HG02759 (cell line): ENCODE measurements around the gene ADIPOQ.
"Not testable (repeated sequence)": the region's sequence is repeated elsewhere in the genome, so short reads cannot be mapped to it uniquely, and the experiment has no call there.

ENCODE experiments used
- ATAC-seq: cut with Tn5 transposase; IDR thresholded peaks from one replicate; pipeline ENCODE4 v1.9.1; 2021; ENCODE audit warnings: mild to moderate bottlenecking, moderate library complexity; ENCODE audit not compliant: unreplicated experiment

The ADIPOQ gene

DNA sequence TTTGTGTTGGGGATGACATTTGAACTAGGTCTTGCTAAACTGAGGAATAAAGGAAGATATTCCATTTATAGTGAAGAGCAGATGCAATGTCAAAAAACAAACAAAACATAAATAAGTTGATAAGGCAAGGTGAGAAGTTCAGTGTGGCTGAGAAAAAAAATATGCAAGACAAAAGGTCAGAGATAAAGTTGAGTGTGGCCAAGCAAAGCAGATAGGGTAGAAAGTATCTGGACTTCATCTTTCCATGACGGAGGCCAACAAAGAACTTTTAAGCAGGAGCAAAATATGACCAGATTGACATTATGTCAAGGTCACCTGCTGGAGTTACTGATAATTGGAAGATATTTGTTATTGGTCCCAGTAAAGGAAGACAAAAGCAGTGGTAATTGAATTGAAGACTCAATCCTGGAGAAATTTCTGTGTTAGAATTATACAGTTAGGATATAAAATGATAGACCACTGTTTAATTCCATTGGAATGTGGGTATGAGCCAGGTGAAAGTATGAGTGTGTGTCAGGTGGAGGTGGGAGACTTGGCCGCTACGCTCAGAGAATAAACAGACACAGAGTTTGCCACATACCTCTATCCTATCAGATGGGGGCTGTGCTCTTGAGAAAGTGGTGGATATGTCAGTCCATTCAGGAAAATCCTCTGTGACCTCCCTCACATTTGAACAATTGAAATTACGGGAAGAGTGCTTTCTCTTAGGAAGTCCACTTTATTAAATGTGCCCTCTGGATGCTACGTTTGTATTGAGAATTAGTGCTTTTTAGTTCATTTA, 28.1 kb downstream of the ADIPOQ start:
- ATAC-seq: no peak

DNA sequence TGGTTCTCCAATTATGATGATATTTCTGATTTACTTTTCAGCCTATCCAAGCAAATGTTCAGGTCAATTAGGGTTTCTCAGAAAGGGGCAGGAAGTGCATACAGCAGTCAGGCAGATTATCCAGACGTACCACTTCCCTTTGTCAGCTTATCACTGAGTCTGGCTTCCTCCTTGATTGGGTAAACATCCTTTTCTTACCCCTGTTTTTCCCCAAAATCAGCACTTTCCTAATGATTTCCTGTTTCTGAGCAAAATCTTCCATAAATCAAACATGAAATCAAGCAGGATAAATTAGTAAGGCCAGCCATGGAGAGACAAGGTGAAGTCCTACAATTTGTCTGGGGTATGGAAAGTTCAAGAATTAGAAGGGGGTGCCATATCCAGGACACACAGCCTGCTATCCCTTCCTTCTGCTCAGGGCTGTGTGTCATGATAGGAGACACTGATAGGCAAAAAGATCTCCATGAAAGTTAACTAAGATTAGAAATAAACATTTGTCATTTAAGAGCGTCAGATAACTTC, 29.0 kb downstream of the ADIPOQ start:
- ATAC-seq: no peak

DNA sequence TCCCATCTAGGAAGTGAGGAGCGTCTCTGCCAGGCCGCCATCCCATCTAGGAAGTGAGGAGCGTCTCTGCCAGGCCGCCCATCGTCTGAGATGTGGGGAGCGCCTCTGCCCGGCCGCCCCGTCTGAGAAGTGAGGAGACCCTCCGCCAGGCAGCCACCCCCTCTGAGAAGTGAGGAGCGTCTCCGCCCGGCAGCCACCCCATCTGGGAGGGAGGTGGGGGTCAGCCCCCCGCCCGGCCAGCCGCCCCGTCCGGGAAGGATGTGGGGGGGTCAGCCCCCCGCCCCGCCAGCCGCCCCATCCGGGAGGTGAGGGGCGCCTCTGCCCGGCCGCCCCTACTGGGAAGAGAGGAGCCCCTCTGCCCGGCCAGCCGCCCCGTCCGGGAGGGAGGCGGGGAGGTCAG, 31.3 kb downstream of the ADIPOQ start:
- ATAC-seq: not testable (repeated sequence)

DNA sequence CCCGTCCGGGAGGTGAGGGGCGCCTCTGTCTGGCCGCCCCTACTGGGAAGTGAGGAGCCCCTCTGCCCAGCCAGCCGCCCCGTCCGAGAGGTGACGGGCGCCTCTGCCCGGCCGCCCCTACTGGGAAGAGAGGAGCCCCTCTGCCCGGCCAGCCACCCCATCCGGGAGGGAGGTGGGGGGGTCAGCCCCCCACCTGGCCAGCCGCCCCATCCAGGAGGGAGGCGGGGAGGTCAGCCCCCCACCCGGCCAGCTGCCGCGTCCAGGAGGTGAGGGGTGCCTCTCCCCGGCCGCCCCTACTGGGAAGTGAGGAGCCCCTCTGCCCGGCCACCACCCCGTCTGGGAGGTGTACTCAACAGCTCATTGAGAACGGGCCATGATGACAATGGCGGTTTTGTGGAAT, 31.7 kb downstream of the ADIPOQ start:
- ATAC-seq: not testable (repeated sequence)

DNA sequence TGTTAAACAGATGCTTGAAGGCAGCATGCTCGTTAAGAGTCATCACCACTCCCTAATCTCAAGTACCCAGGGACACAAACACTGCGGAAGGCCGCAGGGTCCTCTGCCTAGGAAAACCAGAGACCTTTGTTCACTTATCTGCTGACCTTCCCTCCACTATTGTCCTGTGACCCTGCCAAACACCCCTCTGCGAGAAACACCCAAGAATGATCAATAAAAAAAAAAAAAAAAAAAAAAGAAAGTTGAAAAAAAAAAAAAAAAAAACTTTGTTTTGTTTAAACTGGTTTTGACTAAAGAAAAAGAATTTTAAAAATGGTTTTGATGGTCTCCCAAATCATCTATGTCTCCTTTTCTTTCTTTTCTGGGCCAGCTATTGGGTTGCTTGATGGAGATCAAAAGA, 32.3 kb downstream of the ADIPOQ start:
- ATAC-seq: not testable (repeated sequence)

DNA sequence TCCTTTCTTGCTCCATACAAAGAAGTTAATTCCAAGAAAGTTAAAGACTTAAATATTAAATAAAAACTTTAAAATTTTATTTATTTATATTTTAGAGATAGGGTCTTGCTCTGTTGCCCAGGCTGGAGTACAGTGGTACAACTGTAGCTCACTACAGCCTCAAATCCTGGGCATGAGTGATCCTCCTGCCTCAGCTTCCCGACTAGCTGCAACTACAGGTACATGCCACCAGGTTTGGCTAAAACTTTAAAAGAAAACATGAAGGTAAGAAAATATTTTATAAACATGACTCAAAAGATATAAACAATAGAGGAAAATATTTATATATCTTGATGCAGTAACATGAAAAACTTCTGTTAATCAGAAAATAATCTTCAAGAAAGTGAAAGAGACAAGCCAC, 33.2 kb downstream of the ADIPOQ start:
- ATAC-seq: no peak

DNA sequence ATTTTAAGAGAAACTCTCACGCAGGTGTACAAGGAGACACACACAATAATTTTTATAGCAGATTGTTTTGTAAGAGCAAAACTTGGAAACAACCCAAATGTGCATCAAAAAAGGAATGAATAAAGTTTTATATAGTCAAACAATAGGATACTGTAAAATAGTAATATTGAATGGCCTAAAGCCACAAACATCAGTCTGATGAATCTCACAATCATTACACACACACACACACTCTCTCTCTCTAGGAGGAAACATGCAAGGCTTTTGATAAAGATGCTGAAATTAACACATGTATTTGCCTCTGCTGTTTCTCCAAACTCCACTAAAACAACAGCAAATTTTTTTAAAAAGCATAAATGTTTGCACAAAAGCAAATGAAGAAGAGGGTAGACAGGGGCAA, 37.3 kb downstream of the ADIPOQ start:
- no peak for ATAC-seq

DNA sequence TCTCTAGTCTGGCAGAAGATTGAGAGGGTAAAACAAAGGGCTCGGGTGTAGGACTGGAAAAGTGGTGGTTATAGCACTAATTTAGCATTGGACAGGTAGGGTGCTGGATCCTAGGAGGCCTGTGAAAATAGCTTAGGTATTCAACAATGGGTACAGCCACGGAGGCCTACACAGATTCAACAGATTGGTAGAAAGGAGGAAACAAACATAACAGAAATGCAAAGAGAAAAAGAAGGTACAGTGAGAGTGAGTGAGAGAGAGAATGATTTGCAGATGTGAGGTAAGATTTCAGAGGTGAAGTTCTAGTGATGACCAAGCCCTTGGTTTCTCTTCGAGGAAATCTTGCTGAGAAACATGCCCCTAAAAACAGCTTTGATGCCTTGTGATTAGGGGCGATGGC, 37.9 kb downstream of the ADIPOQ start:
- no peak for ATAC-seq

DNA sequence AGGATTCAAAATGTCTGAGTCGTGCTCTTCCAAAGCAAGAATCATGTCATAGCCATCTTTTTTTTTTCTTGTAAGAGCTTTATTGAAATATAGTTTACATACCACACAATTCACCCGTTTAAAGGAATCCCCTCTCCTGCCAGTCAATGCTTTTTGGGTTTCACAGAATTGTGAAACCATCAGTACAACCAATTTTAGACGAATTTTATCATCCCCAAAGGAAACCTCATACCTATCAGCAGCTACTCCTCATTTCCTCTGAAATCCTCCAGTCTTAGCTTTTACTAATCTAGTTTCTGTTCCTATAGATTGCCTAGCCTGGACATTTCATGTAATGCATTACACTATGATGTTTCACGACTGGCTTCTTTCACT, 39.6 kb downstream of the ADIPOQ start:
- ATAC-seq: no peak

DNA sequence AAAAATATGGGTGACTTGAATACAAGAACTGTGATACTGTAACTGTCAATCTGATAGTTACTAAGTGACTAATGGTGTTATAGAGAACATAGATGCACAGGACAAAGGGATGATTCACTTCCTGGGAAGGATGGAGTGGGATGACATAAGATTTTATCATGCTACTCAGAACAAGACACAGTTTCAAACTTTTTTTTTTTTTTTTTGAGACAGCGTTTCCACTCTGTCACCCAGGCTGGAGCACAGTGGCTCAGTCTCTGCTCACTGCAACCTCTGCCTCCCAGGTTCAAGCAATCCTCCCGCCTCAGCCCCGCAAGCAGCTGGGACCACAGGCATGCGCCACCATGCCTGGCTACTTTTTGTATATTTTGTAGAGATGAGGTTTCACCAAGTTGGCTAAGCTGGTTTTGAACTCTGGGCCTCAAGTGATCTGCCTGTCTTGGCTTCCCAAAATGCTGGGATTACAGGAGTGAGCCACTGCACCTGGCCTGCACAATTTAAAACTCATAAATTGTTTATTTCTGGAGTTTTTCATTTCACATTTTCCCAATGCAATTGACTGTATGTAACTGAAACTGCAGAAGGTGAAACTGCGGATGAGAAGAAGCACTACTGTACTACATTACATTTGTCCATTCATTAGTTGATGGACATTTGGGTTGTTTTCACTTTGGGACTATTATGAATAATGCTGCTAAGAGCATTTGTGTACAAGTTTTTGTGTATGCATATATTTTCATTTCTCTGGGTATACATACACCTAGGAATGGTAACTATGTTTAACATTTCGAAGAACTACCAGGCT, 40.6 kb downstream of the ADIPOQ start:
- ATAC-seq: no peak

DNA sequence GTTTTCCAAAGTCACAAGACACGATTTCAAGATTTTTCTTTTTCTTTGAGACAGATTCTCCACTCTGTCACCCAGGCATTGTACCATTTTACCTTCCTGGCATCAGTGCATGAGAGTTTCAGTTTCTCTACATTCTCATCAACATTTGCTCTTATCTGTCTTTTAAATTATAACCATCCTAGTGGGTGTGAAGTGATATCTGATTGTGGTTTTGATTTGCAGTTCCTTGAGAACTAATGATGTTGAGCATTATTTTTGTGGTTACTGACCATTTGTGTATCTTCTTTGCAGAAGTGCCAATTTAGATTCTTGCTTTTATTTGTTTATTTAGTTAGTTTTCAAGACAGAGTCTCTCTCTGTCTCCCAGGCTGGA, 41.2 kb downstream of the ADIPOQ start:
- ATAC-seq: no peak

DNA sequence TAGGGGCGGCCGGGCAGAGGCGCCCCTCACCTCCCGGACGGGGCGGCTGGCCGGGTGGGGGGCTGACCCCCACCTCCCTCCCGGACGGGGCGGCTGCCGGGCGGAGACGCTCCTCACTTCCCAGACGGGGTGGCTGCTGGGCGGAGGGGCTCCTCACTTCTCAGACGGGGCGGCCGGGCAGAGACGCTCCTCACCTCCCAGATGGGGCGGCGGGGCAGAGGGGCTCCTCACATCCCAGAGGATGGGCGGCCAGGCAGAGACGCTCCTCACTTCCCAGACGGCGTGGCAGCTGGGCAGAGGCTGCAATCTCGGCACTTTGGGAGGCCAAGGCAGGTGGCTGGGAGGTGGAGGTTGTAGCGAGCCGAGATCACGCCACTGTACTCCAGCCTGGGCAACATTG, 42.4 kb downstream of the ADIPOQ start:
- ATAC-seq: not testable (repeated sequence)

DNA sequence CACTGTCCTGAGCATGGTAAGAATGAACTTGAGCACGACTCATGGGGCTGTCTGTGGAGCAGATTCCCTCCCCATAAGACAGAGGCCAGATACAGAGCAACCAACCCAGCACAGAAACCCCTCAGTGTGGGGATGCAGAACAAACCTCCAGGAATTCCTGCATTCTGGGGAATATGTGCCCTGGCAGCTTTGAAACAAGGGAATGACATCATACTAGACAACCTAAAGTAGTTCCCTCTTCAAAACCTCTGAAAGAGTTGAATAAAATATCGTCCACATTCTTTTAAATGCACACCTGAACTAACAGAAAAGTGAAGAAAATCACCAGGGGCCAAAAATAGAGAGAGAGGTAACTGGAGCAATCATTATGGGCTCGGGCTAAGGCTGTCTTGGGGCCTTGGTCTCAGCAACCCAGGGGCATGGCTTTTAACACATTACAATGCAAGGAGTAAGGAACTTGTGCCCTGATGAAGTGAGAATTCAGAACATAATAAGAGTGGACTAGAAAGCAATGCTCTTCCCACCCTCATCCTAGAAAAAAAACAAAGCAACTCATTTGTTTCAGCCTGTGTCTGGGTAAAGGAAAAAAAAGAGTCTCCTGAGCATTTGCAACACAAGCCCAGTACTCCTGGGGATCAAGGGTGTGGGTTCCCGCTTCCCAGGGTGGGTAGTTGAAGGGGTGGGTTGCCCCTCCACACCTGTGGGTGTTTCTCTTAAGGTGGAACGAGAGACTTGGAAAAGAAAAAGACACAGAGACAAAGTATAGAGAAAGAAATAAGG, 43.9 kb downstream of the ADIPOQ start:
- no peak for ATAC-seq

DNA sequence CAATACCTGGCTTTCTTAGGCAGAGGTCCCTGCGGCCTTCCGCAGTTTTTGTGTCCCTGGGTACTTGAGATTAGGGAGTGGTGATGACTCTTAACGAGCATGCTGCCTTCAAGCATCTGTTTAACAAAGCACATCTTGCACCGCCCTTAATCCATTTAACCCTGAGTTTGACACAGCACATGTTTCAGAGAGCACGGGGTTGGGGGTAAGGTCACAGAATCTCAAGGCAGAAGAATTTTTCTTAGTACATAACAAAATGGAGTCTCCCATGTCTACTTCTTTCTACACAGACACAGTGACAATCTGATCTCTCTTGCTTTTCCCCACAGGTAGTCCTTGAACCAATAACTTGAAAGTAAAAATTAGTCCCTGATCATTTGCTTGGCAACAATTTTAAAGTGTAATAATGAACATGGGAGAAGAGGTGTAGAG, 45.0 kb downstream of the ADIPOQ start:
- ATAC-seq: not testable (repeated sequence)

DNA sequence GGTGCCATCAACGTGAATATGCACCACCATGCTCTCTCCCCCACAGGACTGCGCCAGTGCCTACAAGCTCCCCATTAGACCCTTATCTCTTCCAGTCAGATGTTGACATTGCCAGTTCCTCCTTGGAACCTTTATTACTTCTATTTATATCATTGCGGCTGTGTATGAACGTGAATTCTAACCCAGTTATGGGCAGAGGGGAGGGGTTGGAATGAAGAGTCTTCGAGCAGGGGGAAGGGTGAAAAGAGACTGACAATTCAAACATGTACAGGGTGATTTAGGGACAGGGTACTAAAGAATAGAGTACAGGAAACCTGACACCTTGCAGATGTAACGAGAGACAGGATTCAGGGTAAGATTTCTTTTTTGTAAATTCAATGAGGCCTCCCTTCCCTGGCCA, 46.1 kb downstream of the ADIPOQ start:
- no peak for ATAC-seq

DNA sequence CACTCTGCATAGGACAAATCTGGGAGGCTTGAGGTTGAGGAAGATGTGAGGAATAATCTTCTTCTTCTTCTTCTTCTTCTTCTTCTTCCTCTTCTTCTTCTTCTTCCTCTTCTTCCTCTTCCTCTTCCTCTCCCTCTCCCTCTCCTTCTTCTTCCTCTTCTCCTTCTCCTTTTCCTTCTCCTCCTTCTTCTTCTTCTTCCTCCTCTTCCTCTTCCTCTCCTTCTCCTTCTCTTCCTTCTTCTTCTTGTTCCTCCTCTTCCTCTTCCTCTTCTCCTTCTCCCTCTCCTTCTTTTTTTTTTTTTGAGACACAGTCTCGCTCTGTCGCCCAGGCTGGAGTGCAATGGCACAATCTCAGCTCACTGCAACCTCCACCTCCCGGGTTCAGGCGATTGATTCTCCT, 47.2 kb downstream of the ADIPOQ start:
- ATAC-seq: not testable (repeated sequence)

DNA sequence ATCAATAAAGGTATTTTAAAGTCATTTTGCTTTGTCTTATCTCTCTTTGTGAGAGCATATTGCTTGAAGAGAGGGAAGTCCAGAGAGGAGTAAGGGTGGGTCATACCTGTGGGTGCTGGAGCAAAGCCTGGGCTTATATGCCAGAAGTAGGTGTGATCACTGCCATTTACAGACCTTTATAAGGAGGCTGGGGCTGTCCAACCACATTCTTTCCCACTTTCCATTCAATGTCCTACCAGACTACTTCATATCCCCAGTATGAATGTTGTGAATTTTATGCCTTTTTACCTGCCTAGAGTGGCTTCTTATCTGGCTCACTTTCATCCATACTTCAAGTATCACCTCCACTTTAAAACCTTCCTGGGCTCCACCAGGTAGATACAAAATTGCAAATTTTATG, 48.4 kb downstream of the ADIPOQ start:
- no peak for ATAC-seq

DNA sequence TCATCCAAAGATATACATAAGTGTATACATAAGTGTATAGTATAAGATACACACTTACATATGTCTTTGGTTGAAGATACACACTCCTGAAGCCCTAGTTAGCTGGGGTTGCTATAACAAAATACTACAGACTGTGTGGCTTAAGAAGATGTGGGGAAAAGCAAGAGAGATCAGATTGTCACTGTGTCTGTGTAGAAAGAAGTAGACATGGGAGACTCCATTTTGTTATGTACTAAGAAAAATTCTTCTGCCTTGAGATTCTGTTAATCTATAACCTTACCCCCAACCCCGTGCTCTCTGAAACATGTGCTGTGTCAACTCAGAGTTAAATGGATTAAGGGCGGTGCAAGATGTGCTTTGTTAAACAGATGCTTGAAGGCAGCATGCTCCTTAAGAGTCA, 50.6 kb downstream of the ADIPOQ start:
- not testable (repeated sequence) for ATAC-seq

DNA sequence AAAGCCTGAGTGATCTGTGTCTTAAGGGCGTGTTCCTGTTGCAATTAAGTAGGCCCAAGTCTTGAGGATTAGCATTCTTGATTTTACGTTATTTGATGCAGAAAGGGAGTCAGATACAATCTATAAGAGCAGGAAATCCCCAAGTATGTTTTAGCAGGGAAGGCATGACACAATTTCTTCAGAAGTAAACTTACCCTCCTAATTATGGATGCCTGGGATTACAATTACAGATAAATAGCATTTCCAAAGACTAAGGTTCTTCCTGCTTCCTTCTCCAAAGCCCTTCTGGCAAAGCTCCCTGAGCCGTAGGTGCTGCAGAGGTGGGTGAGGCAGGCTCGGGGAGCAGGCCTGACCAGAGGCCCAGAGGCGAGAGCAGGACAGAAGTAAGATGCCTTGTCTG, 52.9 kb downstream of the ADIPOQ start:
- ATAC-seq: no peak

DNA sequence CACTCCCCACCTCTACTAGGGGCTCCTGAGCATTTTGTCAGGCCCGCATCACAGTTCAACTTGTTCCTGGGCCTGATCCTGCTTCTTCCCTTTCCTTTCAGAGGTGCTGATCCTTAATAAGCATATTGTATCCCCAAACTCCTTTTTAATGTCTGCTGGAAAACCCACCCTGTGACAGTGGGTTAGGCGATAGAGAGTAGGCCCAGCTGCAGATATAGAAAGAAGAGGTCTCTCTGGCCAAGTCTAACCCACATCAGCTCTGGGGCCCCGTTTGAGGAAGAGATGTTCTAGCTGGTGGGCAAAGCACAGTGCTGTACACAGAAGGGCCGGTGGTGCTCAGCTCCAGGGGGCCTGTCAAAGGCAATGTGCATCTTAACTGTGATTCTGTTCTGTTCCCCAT, 53.5 kb downstream of the ADIPOQ start:
- ATAC-seq: no peak

DNA sequence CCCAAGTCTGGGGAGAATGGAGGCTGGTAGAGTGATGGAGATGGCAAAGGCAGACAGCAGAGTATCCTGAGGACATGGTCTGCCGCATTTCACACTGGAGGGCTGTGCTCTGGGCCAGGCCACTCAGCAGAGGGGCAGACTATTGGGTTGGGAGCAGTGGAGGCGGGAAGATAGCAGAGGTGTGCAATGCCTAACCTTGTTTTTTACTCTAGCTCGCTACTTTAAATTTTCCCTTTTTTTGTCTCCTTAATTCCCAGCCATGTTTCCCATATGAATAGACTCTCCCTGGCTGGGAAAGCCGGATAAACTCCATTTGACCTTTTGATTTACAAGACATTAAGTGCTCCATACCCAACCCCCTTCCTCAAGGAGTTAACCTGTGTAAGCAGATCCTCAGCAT, 54.4 kb downstream of the ADIPOQ start:
- no peak for ATAC-seq
